Measurements from ENCODE around the gene BMPR2. TPM values are rescaled to one million over a fixed set of nuclear protein-coding genes. Genes with fewer than 3 reads are reported as not detected.
"Not testable (repeated sequence)": the region's sequence is repeated elsewhere in the genome, so short reads cannot be mapped to it uniquely, and the experiment has no call there.

Gene BMPR2
- polyA plus RNA-seq, 3 donors, result 4.1 to 6.4 (median 4.8) TPM

- 90% methylated on average over 2 of the region's 10 CpGs for WGBS (ENCODE audit: insufficient coverage)
- H3K27me3 Mint-ChIP-seq (ENCODE audit: low read depth in 3 of 3), result peaks cover 0 to 4% (median 0%) of the 10 kb centered on the region in 3 donors
- H3K27me3 ChIP-seq (ENCODE audit: control insufficient read depth in 2 of 2, insufficient read depth in 2 of 2, low read length in 2 of 2), result no peaks in the 10 kb centered on the region
- H4K20me1 ChIP-seq (ENCODE audit: insufficient read depth, low read length), result no peaks in the 10 kb centered on the region
- no peaks in the 10 kb centered on the region for H3K36me3 Mint-ChIP-seq
- no peak overlapping the region for H3K4me2 ChIP-seq (replicated peaks; ENCODE audit: extremely low read depth, low read length, poor library complexity, severe bottlenecking)
- H3K79me2 ChIP-seq (ENCODE audit: insufficient read depth, low read length), result no peaks in the 10 kb centered on the region
- no peak overlapping the region for H2AFZ ChIP-seq (ENCODE audit: insufficient read depth, low read depth, low read length, poor library complexity, severe bottlenecking)
- H3K9me3 ChIP-seq (replicated peaks in 1 of 2; ENCODE audit: control insufficient read depth in 1 of 2, insufficient read depth in 1 of 2, low read length in 2 of 2), result peaks cover 0 to 6% of the 10 kb centered on the region in 2 donors
- no peak for TF ChIP-seq CTCF (IDR thresholded peaks at IDR 0.05)
- no peaks in the 10 kb centered on the region for H3K4me1 ChIP-seq (ENCODE audit: control insufficient read depth in 1 of 2, insufficient read depth in 2 of 2, low read length in 2 of 2)
- no peak for DNase-seq
- no peak overlapping the region for H3K4me3 ChIP-seq (replicated peaks in 1 of 3; ENCODE audit: low read depth in 2 of 3, low read length in 3 of 3)
- intact Hi-C loops (cut with micrococcal nuclease), result no loop called here
- no peak overlapping the region for H3K27ac Mint-ChIP-seq
- peaks cover 3 to 10% (median 7%) of the 10 kb centered on the region in 7 donors for H3K9me3 Mint-ChIP-seq
- no peaks in the 10 kb centered on the region for H3K36me3 ChIP-seq (replicated peaks in 1 of 2; ENCODE audit: control insufficient read depth in 1 of 2, insufficient read depth in 2 of 2, low read length in 2 of 2)
- no peak overlapping the region for H3K27ac ChIP-seq (ENCODE audit: low read depth in 1 of 2, low read length in 2 of 2)
- H3K9ac ChIP-seq (ENCODE audit: insufficient read depth, low read length, poor library complexity, severe bottlenecking), result no peak overlapping the region
- H3K4me3 Mint-ChIP-seq, result no peak overlapping the region
- H3K4me1 Mint-ChIP-seq, result no peaks in the 10 kb centered on the region
These were observed 201.4 kb downstream of the BMPR2 start for GRCh38 chr2:202577250-202578183.

GRCh38 chr2:202582846-202583245 lies 206.7 kb downstream of the BMPR2 start:
- H4K20me1 ChIP-seq (ENCODE audit: insufficient read depth, low read length); H3K4me3 Mint-ChIP-seq; intact Hi-C loops (cut with micrococcal nuclease); H2AFZ ChIP-seq (ENCODE audit: insufficient read depth, low read depth, low read length, poor library complexity, severe bottlenecking); H3K9ac ChIP-seq (ENCODE audit: insufficient read depth, low read length, poor library complexity, severe bottlenecking); H3K4me3 ChIP-seq (replicated peaks in 1 of 3; ENCODE audit: low read depth in 2 of 3, low read length in 3 of 3); H3K9me3 ChIP-seq (replicated peaks in 1 of 2; ENCODE audit: control insufficient read depth in 1 of 2, insufficient read depth in 1 of 2, low read length in 2 of 2); DNase-seq; H3K4me1 ChIP-seq (ENCODE audit: control insufficient read depth in 1 of 2, insufficient read depth in 2 of 2, low read length in 2 of 2); H3K9me3 Mint-ChIP-seq; H3K27me3 ChIP-seq (ENCODE audit: control insufficient read depth in 2 of 2, insufficient read depth in 2 of 2, low read length in 2 of 2); H3K27me3 Mint-ChIP-seq (ENCODE audit: low read depth in 3 of 3); H3K36me3 ChIP-seq (replicated peaks in 1 of 2; ENCODE audit: control insufficient read depth in 1 of 2, insufficient read depth in 2 of 2, low read length in 2 of 2); H3K27ac ChIP-seq (ENCODE audit: low read depth in 1 of 2, low read length in 2 of 2); H3K27ac Mint-ChIP-seq; H3K4me2 ChIP-seq (replicated peaks; ENCODE audit: extremely low read depth, low read length, poor library complexity, severe bottlenecking); H3K79me2 ChIP-seq (ENCODE audit: insufficient read depth, low read length); H3K36me3 Mint-ChIP-seq; H3K4me1 Mint-ChIP-seq: not testable (repeated sequence)
- WGBS (ENCODE audit: insufficient coverage), result no CpG with 5 or more reads among the region's 7 CpGs

All from CD14-positive monocyte (primary cell).